ENCODE results near the gene TUBB3.

TUBB3 gene

GRCh38 chr16:89938175-89938885, 15.2 kb downstream of the TUBB3 start:
- no peak for DNase-seq (ENCODE audit: low spot score)

- no peak for DNase-seq (ENCODE audit: low spot score)
Observed at GRCh38 chr16:89944773-89945172, 21.6 kb downstream of the TUBB3 start.

DNA sequence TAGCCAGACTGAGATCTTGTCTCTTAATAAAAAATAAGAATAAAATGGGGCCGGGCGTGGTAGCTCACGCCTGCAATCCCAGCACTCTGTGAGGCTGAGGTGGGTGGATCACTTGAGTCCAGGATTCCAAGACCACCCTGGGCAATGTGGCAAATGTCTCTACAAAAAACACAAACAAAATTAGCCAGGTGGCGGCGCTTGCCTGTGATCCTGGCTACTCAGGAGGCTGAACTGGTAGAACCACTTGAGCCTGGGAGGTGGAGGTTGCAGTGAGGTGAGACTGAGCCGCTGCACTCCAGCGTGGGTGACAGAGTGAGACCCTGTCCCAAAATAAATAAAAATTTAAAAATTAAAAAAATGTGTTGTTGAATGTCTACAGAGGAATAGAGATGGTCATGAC, 22.5 kb downstream of the TUBB3 start:
- DNase-seq (ENCODE audit: low spot score): no peak

DNA sequence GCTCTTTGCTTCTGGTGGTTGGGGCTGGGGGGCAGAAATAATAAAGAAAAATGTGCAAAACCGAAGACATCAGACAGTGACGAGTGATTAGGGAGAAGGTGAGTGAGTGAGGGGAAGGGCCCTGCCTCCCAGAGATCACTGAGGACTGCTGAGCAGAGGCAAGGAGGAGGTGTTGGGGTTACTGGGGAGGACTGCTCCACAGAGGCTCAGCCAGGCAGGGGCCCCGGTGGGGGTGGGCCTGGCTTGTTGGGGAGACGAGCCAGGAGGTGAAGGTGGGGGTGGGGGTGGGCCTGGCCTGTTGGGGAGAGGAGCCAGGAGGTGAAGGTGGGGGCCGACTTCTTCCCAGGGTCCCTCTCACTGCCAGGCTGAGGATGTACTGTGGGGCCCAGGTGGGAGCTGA, 23.4 kb downstream of the TUBB3 start:
- DNase-seq (ENCODE audit: low spot score): no peak

DNA sequence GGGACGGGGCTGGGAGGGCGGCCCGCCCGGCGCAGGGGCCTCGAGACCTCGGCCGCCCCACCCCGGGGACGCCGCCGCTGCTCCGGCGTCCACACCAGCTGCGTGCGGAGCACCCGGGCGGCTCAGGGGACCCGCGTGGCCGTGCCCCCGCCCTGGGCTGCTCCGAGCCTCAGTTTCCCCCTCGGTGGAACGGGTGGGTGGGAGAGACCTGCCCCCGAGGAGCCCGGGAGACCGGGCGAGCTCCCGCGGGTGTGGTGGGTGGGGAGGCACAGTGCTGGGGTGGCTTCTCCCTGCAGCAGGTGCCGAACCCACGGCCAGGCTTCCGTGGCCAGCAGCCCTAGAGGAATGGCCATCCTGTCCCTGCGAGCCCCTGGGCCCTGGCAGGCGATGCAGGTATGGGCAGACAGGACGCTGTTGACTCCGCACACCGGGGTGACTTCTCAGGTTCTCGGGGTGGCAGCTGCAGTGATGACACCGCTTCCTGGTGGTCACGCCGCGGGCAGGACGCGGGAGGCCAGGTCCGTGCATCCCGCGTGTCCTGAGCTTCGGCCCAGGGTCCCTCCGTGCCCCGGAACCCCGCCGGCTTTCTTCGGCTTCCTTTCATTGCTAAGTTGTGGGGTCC, 26.1 kb downstream of the TUBB3 start:
- DNase-seq (ENCODE audit: low spot score): no peak

DNA sequence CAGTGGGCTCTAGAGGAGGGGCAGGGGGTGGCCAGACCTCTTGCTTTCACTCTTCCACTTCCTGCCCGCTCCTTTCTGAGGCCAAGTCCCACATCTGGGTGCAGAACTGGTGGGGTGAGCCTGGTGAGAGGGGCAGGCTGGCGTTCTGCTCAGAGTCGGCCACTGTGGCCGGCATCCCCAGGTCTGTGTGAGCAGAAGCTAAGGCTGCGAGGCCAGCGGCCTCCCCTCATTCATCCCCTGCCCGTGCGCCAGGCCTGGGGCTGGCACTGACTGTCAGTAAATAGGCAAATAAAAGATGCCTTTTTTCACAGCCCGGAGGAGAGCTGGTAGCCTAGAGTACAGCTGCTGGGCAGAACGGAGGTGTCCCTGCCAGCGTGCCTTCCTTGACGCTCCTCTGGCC, 26.6 kb downstream of the TUBB3 start:
- DNase-seq (ENCODE audit: low spot score): peak; percentile 60

DNA sequence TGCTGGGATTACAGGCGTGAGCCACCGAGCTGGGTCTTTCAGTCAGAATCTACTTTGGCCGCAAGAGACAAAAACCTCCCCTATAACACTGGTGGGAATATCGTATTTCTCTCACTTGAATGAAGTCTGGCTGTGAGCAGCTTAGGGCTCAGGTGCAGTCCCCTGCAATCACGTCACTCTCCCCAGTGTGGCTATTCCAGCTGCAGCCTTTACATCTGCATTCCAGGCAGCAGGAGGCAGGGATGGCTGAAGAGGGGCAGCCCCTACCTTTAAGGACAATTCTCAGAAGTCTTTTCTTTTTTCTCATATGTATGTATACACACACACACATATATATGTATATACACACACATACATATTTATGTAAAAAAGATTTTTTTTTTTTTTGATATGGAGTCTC, 28.4 kb downstream of the TUBB3 start:
- DNase-seq (ENCODE audit: low spot score): no peak

- no peak for DNase-seq (ENCODE audit: low spot score)
Observed at GRCh38 chr16:89952049-89952448, 28.9 kb downstream of the TUBB3 start.

- DNase-seq (ENCODE audit: low spot score): no peak
Observed at GRCh38 chr16:89952551-89952950, 29.4 kb downstream of the TUBB3 start.

DNA sequence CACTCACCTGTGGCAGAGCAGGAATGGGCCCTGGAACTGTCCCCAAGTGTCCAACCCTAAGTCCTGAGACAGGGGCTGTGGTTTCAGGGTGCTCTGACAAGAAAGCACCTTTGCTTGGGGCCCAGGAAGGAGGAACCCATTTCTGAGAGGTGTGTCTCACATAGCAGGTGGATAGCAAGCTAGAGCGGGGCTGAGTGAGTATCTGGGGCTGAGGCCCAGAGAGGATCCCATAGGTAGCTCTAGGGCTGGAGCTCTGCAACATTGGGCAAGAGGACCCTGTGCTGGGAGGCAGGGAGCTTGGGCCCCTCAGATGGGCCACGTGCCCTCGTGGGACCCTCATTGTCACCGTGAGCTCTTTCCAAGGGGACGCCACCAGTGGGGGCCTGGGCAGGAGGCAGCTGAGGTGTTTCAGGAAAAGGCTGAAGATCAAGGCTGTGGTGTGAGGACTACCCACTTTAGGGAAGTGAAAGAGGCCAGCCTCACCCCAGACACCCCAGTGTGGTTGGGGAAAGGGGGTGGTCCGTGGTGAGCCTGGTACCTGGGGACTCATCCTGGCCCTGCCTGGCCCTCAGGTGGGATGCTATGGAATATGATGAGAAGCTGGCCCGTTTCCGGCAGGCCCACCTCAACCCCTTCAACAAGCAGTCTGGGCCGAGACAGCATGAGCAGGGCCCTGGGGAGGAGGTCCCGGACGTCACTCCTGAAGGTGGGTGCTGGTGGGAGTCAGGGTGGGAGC, 30.7 kb downstream of the TUBB3 start:
- DNase-seq (ENCODE audit: low spot score): no peak

DNA sequence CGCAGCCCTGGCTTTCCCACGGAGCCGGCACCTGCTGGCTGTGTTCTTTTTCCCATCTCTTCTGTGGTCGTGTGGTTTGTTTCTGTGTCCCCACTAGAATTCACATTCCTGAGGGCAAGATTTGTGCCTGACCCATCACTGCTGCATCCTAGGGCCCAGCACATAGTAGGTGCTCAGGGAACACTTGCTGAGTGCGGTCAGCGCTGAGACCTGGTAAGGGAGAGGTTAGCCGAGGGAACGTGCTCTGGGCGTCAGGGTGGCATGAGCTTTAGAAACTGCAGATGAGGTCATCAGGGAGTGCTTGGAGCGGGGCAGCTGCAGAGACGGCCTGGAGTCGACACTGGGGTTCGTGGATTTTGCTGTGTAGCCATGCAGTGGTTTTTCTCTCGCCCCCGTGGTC, 31.3 kb downstream of the TUBB3 start:
- no peak for DNase-seq (ENCODE audit: low spot score)

DNA sequence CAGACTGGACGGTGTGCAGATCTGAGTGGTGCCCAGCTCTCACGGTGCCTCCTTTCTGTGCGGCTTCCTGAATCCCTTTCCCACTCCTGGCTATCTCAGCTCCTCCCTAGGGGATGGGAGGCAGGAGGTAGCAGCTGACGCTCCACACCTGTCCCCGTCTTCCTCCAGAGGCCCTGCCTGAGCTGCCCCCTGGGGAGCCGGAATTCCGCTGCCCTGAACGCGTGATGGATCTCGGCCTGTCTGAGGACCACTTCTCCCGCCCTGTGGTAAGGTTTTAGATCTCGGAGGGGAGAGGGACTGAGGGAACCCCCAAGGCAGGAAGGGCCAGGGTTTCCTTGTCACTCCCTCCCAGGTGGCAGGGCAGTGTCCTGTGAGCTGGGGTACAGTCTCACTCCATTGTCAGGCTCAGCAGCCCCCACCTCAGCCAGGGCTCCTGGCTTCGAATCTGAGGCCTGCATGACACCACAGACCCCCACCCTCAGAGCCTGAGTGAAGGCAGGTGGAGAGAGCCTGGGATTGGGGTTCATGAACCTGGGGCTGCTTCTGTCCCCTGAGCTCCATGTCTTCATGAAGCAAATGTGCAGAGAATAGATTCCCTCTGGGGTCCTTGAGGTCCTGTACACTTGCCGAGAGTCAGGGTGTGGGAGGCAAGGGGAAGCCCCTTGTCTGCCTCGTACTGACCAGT, 32.0 kb downstream of the TUBB3 start:
- DNase-seq (ENCODE audit: low spot score): no peak

DNA sequence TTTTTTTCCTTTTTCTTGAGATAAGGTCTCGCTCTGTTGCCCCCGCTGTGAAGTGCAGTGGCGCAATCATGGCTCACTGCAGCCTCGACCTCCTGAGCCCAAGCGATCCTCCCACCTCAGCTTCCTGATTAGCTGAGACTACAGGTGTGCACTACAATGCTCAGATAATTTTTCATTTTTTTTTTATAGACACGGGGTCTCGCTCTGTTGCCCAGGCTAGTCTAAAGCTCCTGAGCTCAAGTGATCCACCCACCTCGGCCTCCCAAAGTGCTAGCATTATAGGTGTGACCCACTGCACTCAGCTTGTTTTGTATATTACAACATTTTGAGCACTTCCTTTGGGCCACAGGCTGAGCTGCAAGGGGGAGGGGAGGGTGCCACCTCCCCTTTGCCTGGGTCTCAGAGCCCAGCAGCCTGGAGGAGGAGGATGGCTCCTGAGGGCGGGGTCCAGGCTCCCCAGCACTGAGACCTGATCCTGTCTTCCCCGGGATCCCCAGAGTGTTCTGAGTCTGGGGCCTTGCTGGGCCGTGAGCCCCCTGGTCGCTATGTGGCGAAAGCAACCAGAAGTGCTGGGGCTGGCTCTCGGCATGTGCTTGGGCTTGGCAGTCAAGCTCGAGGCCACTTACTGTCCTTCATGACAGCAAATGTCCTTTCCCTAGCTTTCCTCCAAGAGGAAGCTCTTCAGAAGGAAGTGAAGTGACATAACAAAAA, 33.5 kb downstream of the TUBB3 start:
- no peak for DNase-seq (ENCODE audit: low spot score)

- DNase-seq (ENCODE audit: low spot score): no peak
Observed at GRCh38 chr16:89957216-89957785, 34.2 kb downstream of the TUBB3 start.

DNA sequence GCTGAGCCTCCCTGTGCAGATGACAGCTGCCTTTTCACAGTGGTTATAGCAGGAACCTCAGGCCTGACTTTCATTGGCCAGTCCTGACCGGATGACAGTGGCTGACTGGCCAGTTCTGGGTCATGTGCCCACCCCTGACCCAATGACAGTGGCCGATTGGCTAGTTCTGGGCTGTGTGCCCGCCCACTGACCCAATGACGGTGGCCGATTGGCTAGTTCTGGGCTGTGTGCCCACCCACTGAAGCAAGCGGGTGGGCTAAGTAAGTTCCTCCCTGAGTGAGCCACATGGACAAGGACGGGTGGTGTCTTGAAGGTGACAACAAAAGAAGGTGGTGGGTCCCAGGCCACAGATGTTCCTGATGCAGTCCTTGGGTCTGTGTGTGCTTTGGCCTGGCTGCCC, 34.9 kb downstream of the TUBB3 start:
- no peak for DNase-seq (ENCODE audit: low spot score)

DNA sequence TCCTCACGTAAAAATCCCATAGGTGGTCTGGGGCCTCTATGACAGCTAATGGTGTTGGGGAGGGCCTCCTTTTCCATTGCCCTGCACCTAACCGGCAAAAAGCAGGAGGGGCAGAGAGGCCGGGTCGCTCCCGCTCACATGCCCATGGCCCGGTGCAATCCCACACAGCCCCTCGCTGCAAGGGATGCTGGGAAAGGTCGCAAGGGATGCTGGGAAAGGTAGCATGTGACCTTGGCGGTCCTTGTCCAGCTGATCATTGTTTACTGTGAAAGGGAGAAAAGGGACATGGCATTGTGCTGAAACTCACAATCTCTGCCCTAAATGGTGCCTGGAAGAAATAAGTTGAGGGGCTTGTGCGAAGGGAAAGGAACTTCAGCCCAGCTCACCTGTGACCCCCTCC, 35.5 kb downstream of the TUBB3 start:
- DNase-seq (ENCODE audit: low spot score): no peak

DNA sequence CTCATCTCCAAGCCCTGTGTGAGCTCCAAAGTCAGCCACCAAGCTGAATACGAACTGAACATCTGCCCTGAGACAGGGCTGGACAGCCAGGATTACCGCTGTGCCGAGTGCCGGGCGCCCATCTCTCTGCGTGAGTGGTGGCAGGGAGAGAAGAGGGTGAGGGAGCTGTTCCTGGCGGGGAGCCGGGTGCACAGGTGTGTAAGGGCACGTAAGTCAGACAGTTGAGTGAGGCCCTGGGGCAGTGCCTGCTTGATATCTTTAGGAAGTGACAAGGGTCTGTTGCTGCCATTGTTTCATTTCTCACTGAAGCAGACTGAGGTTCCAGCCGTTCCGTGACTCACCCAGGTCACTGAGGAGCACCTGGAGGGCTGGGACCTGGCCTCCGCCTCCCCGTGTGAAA, 37.8 kb downstream of the TUBB3 start:
- no peak for DNase-seq (ENCODE audit: low spot score)

- no peak for DNase-seq (ENCODE audit: low spot score)
Observed at GRCh38 chr16:89961920-89962319, 38.8 kb downstream of the TUBB3 start.

GRCh38 chr16:89962754-89963498, 39.8 kb downstream of the TUBB3 start:
- DNase-seq (ENCODE audit: low spot score): no peak

DNA sequence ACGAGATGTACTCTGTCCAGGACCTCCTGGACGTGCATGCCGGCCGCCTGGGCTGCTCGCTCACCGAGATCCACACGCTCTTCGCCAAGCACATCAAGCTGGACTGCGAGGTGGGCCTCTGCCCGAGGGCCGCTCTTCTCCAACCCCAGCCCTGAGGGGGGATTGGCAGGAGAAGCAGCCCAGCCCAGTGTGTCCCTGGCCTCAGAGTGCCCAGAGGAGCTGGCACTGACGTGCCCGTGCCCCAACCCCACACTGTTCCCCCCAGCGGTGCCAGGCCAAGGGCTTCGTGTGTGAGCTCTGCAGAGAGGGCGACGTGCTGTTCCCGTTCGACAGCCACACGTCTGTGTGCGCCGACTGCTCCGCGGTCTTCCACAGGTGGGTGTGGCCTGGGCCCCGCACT, 41.1 kb downstream of the TUBB3 start:
- DNase-seq (ENCODE audit: low spot score): no peak
